ENCODE measurements around the gene FGD4. TPM values are rescaled to one million over a fixed set of nuclear protein-coding genes. Genes with fewer than 3 reads are reported as not detected.
A peak's percentile ranks its signal among the peaks of the same experiment; 100 is the strongest.

FGD4 gene
- total RNA-seq, 1 experiment from 2014 or later = 54.3 TPM

GRCh38 chr12:32471591-32472001 lies 72.2 kb downstream of the FGD4 start:
- Histone ChIP-seq H3K14ac (ENCODE audit: insufficient read depth, low read length) (no peak overlapping the region), H2AFZ (ENCODE audit: low read length) (no peak overlapping the region), H4K8ac (replicated peaks; ENCODE audit: insufficient read length, low read depth, low read length) (no peak overlapping the region), H3K23me2 (ENCODE audit: insufficient read length, low read depth, low read length, poor library complexity, severe bottlenecking) (no peaks in the 10 kb centered on the region), H2BK20ac (ENCODE audit: low read depth, low read length, poor library complexity, severe bottlenecking) (no peak overlapping the region), H3K27me3 (ENCODE audit: insufficient read depth, low read length) (no peaks in the 10 kb centered on the region), H2AK5ac (ENCODE audit: insufficient read length, low read length) (no peak overlapping the region), H3K56ac (ENCODE audit: insufficient read length, low read depth, low read length) (no peak overlapping the region), H4K20me1 (ENCODE audit: control insufficient read depth, insufficient read depth, insufficient read length) (no peaks in the 10 kb centered on the region), H3K4me2 (ENCODE audit: insufficient read depth, insufficient read length, low read length) (no peak overlapping the region), H3T11ph (ENCODE audit: low read length) (no peak overlapping the region), H3K9ac (ENCODE audit: extremely low read depth, insufficient read length, low read length) (no peak overlapping the region), H4K91ac (ENCODE audit: insufficient read length, low read depth, low read length) (no peak overlapping the region), H3K79me1 (ENCODE audit: insufficient read depth, low read depth, low read length, poor library complexity, severe bottlenecking) (peaks cover 8% of the 10 kb centered on the region), H2BK12ac (ENCODE audit: insufficient read length, low read depth, low read length) (no peak overlapping the region), H3K27ac (ENCODE audit: insufficient read length, low read depth, low read length) (no peak overlapping the region), H2BK120ac (ENCODE audit: low read depth, low read length, poor library complexity, severe bottlenecking) (no peak overlapping the region), H2BK15ac (ENCODE audit: low read depth, low read length) (no peak overlapping the region), H3K79me2 (ENCODE audit: insufficient read depth, low read length) (peaks cover 8% of the 10 kb centered on the region; the same call in 1 of the 2 replicates), H4K5ac (ENCODE audit: insufficient read length, low read depth, low read length) (no peak overlapping the region), H3K18ac (ENCODE audit: insufficient read length, low read depth, low read length) (no peak overlapping the region), H3K9me3 (ENCODE audit: control insufficient read depth, low read depth, low read length) (no peaks in the 10 kb centered on the region), H3K4ac (ENCODE audit: low read depth, low read length) (no peak overlapping the region), H3K4me1 (ENCODE audit: insufficient read depth, low read length) (no peaks in the 10 kb centered on the region; the same call in 1 of the 2 replicates), H3K23ac (ENCODE audit: insufficient read length, low read depth, low read length) (no peak overlapping the region), H2BK5ac (ENCODE audit: insufficient read length, low read length) (no peak overlapping the region)
- Mint-ChIP-seq H3K4me3 (no peak overlapping the region), H3K27ac (peak overlapping the region; percentile 53 to 93 (median 87); a peak in 3 of 7 replicates), H3K4me1 (peaks cover 8 to 17% of the 10 kb centered on the region in 2 experiments), H3K36me3 (ENCODE audit: insufficient read depth in 1 of 3, low read depth in 3 of 3) (peaks cover 26 to 55% (median 37%) of the 10 kb centered on the region in 3 experiments), H3K27me3 (ENCODE audit: low read depth) (no peaks in the 10 kb centered on the region; the same call in 1 of the 2 replicates), H3K9me3 (no peaks in the 10 kb centered on the region; a peak in 2 of 5 replicates)
- WGBS (ENCODE audit: extremely low coverage, insufficient read length, low lambda C conversion rate) = no CpG with 5 or more reads among the region's 1 CpG
- no peak for TF ChIP-seq CTCF (conservative IDR thresholded peaks at IDR 0.05)
- no peak for DNase-seq
